Right forelimb (tissue), 1 donor: ENCODE data around the gene IL6R.
"Not testable (repeated sequence)": the region's sequence is repeated elsewhere in the genome, so short reads cannot be mapped to it uniquely, and the experiment has no call there.

Experiments
- DNase-seq: peaks from one replicate; pipeline ENCODE4 v3.0.0-alpha.2; 2018

Gene IL6R

DNA sequence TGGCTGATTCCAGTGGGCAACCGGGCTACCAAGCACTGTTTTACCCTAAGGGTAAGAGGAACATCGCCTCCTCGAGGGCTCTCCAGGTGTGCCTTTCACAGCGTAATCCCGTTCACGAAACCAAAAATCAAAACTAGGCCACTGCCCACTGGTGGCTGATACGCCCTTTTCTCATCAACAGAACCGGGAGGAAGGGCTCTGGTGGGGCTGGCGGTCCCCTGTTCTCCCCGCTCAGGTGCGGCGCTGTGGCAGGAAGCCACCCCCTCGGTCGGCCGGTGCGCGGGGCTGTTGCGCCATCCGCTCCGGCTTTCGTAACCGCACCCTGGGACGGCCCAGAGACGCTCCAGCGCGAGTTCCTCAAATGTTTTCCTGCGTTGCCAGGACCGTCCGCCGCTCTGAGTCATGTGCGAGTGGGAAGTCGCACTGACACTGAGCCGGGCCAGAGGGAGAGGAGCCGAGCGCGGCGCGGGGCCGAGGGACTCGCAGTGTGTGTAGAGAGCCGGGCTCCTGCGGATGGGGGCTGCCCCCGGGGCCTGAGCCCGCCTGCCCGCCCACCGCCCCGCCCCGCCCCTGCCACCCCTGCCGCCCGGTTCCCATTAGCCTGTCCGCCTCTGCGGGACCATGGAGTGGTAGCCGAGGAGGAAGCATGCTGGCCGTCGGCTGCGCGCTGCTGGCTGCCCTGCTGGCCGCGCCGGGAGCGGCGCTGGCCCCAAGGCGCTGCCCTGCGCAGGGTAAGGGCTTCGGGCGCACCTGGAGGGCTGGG lies at the start of gene IL6R:
Gene IL6R (plus strand): TSS at position 360 of the 763 bp plus-strand sequence. CDS start 287 bp downstream, at position 647.
- peak; percentile 81 for DNase-seq

DNA sequence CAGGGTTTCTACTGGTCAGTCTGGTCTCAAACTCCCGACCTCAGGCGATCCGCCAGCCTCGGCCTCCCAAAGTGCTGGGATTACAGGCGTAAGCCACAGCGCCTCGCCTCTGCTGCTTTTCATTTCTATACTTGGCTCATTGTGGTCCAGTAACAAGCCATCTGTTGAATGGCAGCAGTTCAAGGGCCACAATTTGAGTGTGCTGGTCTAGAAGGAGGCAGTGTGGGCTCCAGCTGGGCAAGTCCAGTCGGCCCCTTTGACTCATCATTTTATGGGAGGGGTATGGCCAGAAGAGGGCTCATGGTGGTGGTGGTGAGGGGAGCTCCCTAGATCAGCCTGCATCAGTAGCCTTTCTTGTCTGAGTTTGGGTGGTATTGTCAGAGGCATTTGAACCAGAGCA lies 46.6 kb upstream of the IL6R start:
- DNase-seq: no peak

DNA sequence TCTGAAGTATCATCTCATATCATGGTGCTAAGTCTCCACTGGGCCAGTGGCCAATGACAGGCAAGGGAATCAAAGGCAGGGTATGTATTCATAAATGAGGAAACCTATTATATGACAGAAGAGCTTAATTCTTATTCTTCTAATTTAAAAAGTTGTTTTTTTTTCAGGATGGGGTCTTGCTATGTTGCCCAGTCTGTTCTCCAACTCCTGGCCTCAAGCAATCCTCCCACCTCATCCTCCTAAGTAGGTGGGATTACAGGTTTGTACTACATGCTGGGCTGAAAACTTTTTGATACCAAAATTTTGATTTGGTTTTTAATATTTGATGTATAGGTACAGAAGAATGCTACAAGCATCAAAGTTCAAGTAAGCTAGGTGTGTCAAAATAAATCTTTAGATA lies 44.9 kb upstream of the IL6R start:
- no peak for DNase-seq

DNA sequence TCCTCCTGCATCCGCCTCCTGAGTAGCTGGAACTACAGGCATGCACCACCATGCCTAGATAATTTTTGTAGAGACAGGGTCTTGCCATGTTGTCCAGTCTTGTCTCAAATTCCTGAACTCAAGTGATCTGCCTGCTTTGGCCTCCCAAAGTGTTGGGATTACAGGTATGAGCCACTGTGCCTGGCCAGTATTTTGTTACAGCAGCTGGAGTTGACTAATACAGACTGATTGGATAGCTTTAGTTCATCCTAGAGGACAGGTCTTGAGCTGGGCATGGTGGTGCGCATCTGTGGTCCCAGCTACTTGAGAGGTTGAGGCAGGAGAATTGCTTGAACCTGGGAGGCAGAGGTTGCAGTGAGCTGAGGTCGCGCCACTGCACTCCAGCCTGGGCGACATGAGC lies 44.3 kb upstream of the IL6R start:
- DNase-seq: not testable (repeated sequence)

DNA sequence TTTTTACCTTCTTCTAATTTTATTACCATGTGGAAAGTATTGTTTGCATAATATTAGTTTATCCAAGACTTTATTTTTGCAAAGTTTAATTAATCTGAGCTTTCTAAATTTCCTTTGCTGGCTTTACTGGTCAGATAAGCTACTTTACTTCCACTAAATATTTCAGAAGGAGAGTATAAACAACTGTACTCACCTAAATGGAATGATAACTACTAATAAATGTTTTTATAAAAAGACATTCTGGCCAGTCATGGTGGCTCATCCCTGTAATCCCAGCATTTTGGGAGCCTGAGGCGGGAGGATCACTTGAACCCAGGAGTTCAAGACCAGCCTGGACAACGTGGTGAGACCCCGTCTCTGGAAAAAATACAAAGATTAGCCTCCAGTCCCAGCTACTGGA lies 43.8 kb upstream of the IL6R start:
- no peak for DNase-seq

DNA sequence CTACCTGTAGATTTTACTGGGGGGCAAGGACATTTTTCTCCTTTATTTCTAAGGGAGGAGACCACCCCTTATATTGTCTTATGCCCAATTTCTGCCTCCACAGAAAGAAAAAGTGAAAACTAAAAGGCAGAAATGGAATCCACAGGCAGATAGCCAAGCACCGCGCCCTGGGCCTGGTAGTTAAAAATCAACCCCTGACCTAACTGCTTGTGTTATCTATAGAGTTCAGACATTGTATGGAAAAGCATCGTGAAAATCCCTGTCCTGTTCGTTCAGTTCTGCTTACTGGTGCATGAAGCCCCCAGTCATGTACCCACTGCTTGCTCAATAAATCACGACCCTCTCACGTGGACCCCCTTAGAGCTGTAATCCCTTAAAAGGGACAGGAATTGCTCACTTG lies 33.7 kb upstream of the IL6R start:
- no peak for DNase-seq

DNA sequence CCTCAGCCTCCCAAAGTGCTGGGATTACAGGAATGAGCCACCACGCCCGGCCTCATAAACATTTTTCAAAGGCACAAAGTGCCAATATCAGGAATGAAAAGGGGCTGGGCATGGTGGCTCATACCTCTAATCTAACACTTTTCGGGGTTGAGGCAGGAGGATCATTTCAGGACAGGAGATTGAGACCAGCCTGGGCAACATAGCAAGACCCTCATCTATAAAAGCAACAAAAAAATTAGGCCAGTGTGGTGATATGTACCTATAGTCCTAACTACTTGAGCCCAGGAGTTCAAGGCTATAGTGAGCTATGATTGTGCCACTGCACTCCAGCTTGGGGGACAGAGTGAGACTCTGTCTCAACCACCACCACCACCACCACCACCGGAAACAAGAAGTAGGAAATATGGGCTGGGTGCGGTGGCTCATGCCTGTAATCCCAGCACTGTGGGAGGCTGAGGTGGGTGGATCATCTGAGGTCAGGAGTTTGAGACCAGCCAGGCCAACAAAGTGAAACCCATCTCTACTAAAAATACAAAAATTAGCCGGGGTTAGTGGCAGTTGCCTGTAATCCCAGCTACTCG lies 31.3 kb upstream of the IL6R start:
- not testable (repeated sequence) for DNase-seq

DNA sequence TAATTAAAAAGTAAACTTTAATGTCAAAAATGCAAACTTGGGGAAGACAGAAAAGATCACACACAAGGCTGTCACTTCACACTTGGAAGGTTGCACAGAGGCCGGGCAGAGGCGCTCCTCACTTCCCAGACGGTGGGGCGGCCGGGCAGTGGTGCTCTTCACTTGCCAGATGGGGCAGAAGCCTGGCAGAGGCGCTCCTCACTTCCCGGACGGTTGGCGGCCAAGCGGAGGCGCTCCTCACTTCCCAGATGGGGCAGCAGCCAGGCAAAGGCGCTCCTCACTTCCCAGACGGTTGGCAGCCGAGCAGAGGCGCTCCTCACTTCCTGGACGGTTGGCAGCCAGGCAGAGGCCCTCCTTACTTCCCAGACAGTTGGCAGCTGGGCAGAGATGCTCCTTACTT lies 25.8 kb upstream of the IL6R start:
- DNase-seq: no peak

DNA sequence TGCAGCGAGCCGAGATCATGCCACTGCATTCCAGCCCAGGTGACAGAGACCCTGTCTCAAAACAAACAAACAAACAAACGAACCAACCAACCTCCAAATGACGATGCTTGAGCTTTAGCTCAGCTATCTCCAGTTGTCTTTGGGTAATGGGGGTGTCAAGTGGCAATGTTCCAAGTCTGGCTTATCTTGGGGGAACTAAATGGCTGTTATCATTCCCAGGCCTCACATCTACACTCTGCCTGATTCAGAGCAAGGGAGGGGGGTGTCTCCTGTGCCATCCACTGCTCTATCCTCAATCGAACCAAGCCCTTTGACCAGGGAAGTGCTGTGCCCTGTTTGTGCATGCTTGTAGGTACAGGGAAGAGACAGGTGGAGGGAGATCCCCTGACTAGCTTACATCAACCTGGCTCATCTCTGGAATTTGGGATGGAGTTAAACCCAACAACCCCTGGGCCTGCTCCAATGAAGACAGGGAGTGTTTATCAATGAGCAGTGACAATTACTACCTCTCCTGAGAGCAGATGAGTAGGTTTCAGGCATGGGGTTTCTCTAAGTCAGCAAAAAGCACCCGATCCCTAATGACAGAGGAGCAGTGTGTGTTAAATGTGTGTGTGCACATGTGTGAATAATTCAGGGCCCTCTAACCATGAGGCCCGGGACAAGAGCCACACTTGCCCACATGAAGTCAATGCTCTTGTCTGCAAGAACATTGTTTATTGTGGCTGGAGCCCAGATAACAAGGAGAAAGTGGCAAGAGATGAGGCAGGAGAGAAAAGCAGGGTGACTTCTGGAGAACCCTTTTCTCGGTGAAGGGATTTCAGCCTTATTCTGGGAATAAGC lies 20.3 kb upstream of the IL6R start:
- no peak for DNase-seq

GRCh38 chr1:154386643-154387352 lies 18.3 kb upstream of the IL6R start:
- DNase-seq: no peak

GRCh38 chr1:154391086-154391770 lies 13.9 kb upstream of the IL6R start:
- no peak for DNase-seq

GRCh38 chr1:154398141-154398540 lies 7.0 kb upstream of the IL6R start:
- no peak for DNase-seq

DNA sequence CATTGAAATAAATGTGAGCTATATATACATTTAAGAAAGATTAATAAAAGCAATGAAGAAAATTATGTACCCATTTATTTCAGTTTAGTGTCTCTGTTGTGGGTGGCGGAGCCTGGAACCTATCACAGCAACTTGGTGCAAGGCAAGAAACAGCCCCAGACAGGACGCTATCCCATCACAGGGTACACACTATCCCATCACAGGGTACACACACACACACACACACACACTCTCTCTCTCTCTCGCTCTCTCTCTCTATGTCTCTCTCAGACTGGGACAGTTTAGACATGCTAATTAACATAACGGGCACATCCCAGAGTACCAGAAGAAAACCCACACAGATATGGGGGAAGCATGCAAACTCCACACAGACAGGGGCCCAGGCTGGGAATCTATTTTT lies 6.5 kb upstream of the IL6R start:
- DNase-seq: no peak

DNA sequence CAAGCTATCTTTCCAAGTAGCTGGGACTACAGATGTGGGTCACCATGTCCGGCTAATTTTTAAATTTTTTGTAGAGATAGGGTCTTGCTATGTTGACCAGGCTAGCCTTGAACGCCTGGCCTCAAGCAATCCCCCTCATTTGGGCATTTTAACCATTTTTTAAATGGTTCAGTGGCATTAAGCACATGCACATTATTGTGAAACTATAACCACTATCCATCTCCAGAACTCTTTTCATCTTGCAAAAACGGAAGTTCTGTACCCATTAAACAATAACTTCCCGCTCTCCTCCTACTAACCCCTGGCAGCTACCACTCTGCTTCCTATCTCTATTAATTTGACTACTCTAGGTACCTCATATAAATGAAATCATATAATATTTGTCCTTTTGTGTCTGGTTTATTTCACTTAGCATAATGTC lies 4.8 kb upstream of the IL6R start:
- DNase-seq: no peak

- DNase-seq: no peak
Observed at GRCh38 chr1:154402409-154402921, 2.7 kb upstream of the IL6R start.

DNA sequence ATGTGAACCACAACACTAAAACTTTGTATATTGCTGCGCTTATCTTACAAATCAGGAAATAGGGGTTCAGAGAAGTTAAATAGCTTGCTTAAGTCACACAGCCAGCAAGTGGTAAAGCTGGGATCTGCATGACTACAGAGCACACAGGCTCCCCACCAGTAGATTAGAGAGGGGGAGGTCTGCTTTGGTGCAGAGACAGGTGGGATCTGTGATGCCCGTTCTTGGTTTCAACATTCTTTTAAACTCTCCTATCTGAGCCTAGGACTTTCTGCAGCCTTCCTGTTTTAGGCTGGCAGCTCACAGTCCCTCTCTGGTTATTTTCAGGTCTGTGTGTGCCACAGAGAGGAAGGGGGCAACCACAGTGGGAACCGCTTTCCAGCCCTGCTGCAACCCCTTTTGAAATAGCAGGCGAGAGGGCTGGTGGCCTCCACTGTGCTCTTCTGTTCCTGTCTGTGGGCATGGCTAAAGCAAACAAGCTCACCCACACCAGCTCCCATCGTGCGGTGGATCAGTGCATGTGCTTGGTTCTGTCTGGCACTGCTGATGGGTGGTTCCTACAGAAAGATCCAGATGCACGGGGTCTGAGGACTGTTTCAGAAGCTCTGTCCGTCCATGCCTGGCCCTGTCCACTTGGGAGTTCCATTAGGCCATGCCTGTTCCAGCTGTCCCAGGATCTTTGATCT lies 1.7 kb upstream of the IL6R start:
- no peak for DNase-seq

- no peak for DNase-seq
Observed at GRCh38 chr1:154403983-154404382, 1.2 kb upstream of the IL6R start.

- DNase-seq: no peak
Observed at GRCh38 chr1:154404511-154404931, 622 bp upstream of the IL6R start.

- peak; percentile 68 for DNase-seq
Observed at GRCh38 chr1:154405747-154406571, 816 bp downstream of the IL6R start.

DNA sequence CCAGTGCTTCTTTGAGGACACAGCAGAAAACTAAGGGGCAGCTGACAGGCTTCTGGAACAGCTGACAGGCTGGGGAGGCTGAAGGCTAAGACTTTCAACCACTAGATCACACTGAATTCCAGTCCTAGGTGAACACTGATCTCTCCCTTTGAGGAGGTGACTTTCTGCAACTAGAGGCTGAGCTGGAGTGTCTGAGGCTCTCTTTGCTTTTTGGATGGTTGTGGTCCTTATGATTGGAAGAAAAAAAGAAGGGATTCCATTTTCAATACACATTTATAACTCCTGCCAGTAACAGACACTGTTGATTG lies 1.4 kb downstream of the IL6R start:
- DNase-seq: no peak

- DNase-seq: no peak
Observed at GRCh38 chr1:154406886-154407197, 1.7 kb downstream of the IL6R start.
